Astrocyte of the spinal cord (primary cell): ENCODE results near the gene EIF1.

Experiments
- DNase-seq: peaks from one replicate; pipeline ENCODE4 v3.0.0; 2011; ENCODE audit warnings: low read depth, low spot score
- H3K4me3 ChIP-seq: 2 replicates; pipeline ENCODE4 v1.5.1; 2011; ENCODE audit warnings: low read depth, mild to moderate bottlenecking, low read length, moderate library complexity
- in situ Hi-C: cut with HindIII; loops from 2 replicates; pipeline ENCODE4 v1.10.0; 2017; ENCODE audit warnings: low sequenced_read_pairs
- TF ChIP-seq, protein P1 (sequence below): IDR thresholded peaks from 2 replicates; pipeline ENCODE4 v1.5.1; 2012; ENCODE audit warnings: low read depth, mild to moderate bottlenecking, low read length, inconsistent platforms

The EIF1 gene

DNA sequence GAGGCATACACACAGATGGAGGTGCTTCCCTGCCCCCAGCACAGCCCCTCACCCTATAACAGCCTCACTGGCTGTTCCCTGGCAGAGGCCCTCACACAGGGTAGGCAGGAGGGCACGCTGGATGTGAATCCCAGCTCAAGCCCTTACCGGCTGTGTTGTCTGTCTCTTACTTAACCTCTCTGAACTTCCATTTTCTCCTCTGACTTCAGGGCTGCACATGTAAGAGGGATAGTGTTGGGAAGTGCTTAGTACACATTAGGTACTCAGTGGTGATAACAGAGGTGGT is 24.6 kb upstream of the EIF1 start:
- no peak overlapping the region for H3K4me3 ChIP-seq
- in situ Hi-C loops = no loop called here

DNA sequence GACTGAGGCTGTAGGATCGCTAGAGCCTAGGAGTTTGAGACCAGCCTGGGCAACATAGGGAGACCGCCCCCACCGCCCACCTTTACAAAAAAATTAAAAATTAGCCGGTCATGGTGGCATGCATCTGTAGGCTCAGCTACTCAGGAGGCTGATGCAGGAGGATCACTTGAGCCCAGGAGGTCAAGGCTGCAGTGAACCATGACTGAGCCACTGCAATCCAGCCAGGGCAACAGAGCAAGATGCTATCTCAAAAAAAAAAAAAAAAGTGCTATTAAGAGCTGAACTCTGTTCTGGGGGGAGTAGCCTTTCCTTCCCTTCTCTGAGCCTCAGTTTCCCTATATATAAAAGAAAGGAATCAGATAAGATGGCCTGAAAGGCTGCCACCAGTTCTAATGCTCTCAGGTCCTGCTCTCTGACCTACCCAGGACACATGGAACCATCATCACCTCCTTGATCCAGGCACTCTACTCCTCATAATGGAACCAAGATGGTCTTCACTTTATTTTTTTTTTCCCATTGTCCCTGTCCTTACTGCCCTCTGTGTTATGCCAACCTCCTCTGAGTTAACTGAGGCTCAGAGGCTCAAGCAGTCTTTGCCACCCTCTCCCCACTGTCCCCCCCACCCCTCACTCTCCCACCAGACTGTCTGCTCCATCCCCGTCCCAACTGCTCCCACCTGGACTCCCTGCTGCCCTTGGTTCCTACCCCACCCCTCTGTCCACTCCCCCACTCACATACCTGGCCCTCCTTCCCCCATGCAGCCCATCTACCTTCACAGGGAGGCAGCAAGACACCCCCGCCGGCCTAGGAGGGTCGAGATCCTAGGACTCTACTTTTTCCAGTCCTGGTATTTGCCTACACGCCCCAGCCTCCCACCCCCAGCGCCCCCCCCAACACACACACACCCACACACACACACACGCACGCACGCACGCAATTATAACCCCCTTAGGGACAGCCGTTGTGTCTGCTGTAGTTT is 23.8 kb upstream of the EIF1 start:
- in situ Hi-C loops = no loop called here
- H3K4me3 ChIP-seq = peak overlapping the region; percentile 32
- no peak for DNase-seq
- TF ChIP-seq, protein P1, sequence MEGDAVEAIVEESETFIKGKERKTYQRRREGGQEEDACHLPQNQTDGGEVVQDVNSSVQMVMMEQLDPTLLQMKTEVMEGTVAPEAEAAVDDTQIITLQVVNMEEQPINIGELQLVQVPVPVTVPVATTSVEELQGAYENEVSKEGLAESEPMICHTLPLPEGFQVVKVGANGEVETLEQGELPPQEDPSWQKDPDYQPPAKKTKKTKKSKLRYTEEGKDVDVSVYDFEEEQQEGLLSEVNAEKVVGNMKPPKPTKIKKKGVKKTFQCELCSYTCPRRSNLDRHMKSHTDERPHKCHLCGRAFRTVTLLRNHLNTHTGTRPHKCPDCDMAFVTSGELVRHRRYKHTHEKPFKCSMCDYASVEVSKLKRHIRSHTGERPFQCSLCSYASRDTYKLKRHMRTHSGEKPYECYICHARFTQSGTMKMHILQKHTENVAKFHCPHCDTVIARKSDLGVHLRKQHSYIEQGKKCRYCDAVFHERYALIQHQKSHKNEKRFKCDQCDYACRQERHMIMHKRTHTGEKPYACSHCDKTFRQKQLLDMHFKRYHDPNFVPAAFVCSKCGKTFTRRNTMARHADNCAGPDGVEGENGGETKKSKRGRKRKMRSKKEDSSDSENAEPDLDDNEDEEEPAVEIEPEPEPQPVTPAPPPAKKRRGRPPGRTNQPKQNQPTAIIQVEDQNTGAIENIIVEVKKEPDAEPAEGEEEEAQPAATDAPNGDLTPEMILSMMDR = no peak

More for the DNA sequence above, 24.6 kb upstream of the EIF1 start:
- TF ChIP-seq, protein P1 = no peak
- no peak for DNase-seq

DNA sequence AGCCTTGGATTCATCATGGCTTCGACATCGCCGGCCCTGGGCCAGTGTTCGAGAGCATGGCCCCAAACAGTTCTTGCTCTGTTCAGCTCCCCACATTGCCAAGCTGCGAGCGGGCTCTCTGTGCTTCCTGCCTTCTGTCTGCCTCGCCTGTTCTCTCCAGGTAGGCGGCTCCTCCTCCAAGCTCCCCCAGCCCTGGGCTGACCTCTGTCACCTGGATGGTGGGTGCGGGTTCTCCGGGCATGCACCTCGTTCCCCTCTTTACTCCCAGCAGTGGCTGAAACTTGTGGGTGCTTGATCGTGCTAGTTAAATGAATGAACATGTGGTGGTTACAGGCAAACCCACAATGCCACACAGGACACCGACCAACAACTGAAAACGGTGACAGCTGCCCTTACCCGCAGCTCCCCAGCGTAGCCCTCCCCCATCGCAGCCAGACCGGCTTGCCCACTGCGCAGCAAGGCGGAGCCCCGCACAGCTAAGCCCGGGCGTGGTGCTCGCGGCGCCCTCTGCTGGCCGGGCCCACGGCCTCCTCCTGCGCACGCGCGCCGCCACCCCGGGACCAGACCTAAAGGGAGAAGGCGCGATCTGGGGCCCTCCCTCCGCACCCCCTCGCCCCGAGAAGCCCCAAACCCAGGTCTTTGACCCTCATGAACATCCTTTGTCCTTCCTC is 23.0 kb upstream of the EIF1 start:
- in situ Hi-C loops = no loop called here

DNA sequence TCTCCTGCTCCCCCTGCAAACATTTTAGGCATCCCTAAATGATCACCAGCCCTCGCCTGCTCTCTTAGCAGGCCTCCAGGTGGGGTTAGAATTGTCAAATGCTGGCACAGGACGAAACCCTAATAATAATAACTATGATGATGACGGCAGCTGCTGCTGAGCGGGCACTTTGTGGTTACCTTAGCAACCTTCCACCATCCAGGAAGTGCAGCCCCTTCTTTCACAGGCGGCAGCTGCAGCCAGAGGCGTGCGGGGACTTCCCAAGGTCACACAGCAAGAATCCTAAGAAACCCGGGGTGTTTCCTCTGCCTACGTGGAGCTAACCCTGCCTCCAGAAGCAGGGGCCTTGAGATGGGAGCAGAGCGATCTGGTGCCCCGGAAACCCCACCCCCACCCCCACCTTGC is 22.4 kb upstream of the EIF1 start:
- TF ChIP-seq, protein P1 = no peak
- DNase-seq = peak; percentile 58
- in situ Hi-C loops = no loop called here
- H3K4me3 ChIP-seq = peak overlapping the region; percentile 42

More for the DNA sequence above, 23.0 kb upstream of the EIF1 start:
- H3K4me3 ChIP-seq = peak overlapping the region; percentile 42
- DNase-seq = peak; percentile 80
- TF ChIP-seq, protein P1 = peak; percentile 83

DNA sequence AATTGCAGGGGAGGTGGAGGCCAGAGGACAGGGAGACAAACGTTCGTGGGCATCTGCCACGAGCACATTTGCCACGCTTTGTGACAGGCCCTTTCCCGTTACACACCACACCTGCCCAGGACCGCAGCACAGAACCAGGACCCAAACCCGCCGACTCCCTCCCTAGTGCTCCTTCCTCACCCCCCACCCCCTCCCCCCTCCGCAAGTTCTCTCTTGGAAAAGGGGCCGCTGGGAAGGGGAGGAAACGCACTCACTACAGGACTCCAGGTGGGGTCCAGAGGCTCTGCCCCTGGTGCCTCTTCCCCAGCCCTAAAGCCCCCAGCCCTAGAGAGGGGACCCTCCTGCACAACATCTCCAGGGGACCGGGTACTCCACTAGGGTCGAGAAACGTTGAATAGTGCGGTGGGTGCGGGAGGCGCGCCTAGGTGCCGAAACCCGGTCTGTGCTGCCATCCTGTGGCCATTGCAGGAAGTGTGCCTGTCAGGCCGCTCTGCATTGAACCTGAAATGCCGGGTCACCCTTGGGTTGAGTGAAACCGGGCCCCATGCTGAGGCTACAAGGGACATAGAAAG is 21.9 kb upstream of the EIF1 start:
- peak; percentile 65 for DNase-seq
- in situ Hi-C loops = no loop called here

More for the DNA sequence above, 21.9 kb upstream of the EIF1 start:
- TF ChIP-seq, protein P1 = peak; percentile 94
- H3K4me3 ChIP-seq = peak overlapping the region; percentile 42
